ENCODE data around the gene FMNL3.
A peak's percentile ranks its signal among the peaks of the same experiment; 100 is the strongest.

Gene FMNL3

GRCh38 chr12:49623142-49623904 is 83.9 kb downstream of the FMNL3 start, which contains the start of gene PRPF40B:
Gene PRPF40B, plus strand, starts transcription at chr12:49623561. Its CDS starts 30 bp downstream, at chr12:49623591.
- POLR2A ChIA-PET = interaction anchor here (0.5 to 2.9 kb wide), 4 partner anchors 83 to 1887 kb away, joined by 3 to 8 read pairs (median 3); partner anchors contain the start of genes SPATS2 and TMBIM6
- DNase-seq (ENCODE audit: low read depth, low spot score) = no peak
- peak within 1 kb of the TSS; percentile 65 for H3K4me3 ChIP-seq (ENCODE audit: low read depth, low read length)
- CTCF ChIA-PET = interaction anchor here (0.9 to 3.6 kb wide), 14 partner anchors 9 to 292 kb away, joined by 3 to 27 read pairs (median 5); no protein-coding TSS in a partner anchor
- peak; percentile 75 for TF ChIP-seq CTCF (IDR thresholded peaks at IDR 0.05; ENCODE audit: insufficient read depth, low read length, missing control alignments)

- no peak for DNase-seq (ENCODE audit: low read depth, low spot score)
- peak overlapping the region; percentile 65 for H3K4me3 ChIP-seq (ENCODE audit: low read depth, low read length)
- CTCF ChIA-PET = interaction anchor here (0.9 to 3.6 kb wide), 14 partner anchors 10 to 291 kb away, joined by 3 to 27 read pairs (median 5); no protein-coding TSS in a partner anchor
- no peak for TF ChIP-seq CTCF (IDR thresholded peaks at IDR 0.05; ENCODE audit: insufficient read depth, low read length, missing control alignments)
- POLR2A ChIA-PET = interaction anchor here (0.5 to 2.9 kb wide), 4 partner anchors 84 to 1886 kb away, joined by 3 to 8 read pairs (median 4); partner anchors contain the start of gene TMBIM6
Measured at GRCh38 chr12:49622501-49623141, 84.6 kb downstream of the FMNL3 start.

- H3K4me3 ChIP-seq (ENCODE audit: low read depth, low read length) = peak overlapping the region; percentile 65
- ChIA-PET CTCF (interaction anchor here (0.8 to 3.6 kb wide), 11 partner anchors 11 to 291 kb away, joined by 3 to 27 read pairs (median 5); no protein-coding TSS in a partner anchor), POLR2A (interaction anchor here (0.6 to 2.9 kb wide), 2 partner anchors 120 to 1775 kb away, joined by 5 to 8 read pairs; partner anchors contain the start of gene TMBIM6)
- no peak for DNase-seq (ENCODE audit: low read depth, low spot score)
- TF ChIP-seq CTCF (IDR thresholded peaks at IDR 0.05; ENCODE audit: insufficient read depth, low read length, missing control alignments) = no peak
Measured at GRCh38 chr12:49621651-49622500, 85.3 kb downstream of the FMNL3 start.

GRCh38 chr12:49619286-49619685 is 87.9 kb downstream of the FMNL3 start:
- POLR2A ChIA-PET = no interaction called here
- no peak for TF ChIP-seq CTCF (IDR thresholded peaks at IDR 0.05; ENCODE audit: insufficient read depth, low read length, missing control alignments)
- H3K4me3 ChIP-seq (ENCODE audit: low read depth, low read length) = no peak overlapping the region
- CTCF ChIA-PET = interaction anchor here (0.8 to 1.7 kb wide), 7 partner anchors 18 to 277 kb away, joined by 3 to 16 read pairs (median 5); partner anchors contain the start of gene TMBIM6
- DNase-seq (ENCODE audit: low read depth, low spot score) = no peak

DNA sequence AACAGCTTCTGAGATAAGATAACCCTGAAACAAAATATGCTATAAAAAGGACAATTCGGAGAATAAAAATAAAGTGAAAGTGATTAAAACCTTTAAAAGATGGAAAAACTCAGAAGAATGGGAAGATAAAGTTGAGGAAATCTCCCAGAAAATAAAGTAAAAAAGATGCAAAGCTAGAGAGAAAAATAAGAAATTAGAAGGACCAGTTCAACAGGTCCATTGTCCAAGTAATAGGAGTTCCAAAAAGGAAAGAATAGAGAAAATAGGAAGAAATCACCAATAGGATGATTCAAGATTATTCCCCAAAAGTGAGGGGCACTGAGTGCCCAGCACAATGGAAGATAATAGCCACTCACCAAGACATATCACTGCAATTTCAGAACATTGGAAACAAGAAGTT is 88.6 kb downstream of the FMNL3 start:
- TF ChIP-seq CTCF (IDR thresholded peaks at IDR 0.05; ENCODE audit: insufficient read depth, low read length, missing control alignments) = no peak
- no peak overlapping the region for H3K4me3 ChIP-seq (ENCODE audit: low read depth, low read length)
- ChIA-PET POLR2A (no interaction called here), CTCF (interaction anchor here (0.9 to 1.7 kb wide), 7 partner anchors 25 to 287 kb away, joined by 3 to 16 read pairs (median 5); partner anchors contain the start of gene TMBIM6)
- DNase-seq (ENCODE audit: low read depth, low spot score) = no peak
